ENCODE results near the gene SYNPR. TPM values are rescaled to one million over a fixed set of nuclear protein-coding genes. Genes with fewer than 3 reads are reported as not detected.

Gene SYNPR
- not detected for total RNA-seq (2013)
- polyA plus RNA-seq (not detected), polyA minus RNA-seq (not detected in 2 replicates), total RNA-seq (0 to 1.4 (median 0.06) reads per million in 11 experiments)

DNA sequence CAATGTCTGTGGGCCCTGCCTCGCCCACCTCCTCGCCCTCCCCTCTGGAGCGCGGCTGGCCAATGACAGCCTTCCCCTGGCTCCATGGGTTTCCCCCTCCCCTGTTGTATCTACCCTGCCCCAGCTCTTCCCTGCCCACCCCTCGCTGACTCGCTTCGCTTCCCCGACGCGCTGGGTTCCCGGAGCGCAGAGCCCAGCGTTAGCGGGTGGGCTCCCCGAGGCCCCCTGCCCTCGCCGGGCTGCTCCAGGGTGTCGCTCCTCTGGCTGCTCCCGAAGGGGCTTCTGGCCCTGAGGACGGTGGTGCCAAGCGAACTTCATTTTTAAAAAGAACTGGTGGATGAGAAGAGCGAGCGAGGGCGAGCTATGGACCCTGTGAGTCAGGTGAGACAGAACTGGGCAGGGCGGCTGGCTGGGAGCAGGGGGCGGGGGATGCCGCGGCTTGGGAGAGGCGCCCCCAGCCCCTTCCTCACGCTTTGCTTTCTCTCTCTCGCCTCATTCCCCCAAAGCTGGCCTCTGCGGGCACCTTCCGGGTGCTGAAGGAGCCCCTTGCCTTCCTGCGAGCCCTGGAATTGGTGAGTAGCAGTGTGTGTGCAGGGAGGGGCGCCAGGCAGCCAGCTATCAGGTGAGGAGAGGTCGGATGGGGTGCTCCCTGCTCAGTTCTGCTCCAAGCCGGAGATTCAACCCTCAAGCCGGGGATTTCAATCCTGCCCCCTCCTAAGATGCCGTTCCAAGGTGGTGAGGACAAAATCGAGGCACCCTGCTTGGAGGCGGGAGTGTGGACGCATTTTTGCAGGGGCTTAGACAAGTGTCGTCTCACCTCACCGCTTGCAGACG is at the start of gene SYNPR:
Gene SYNPR, plus strand, starts transcription at position 138 of the 834 bp plus-strand sequence.
- Mint-ChIP-seq H3K27me3 (ENCODE audit: low read depth in 3 of 3) (peaks cover 22 to 37% (median 28%) of the 10 kb centered on the region in 3 donors), H3K27ac (no peak within 1 kb of the TSS), H3K9me3 (peaks cover 0 to 9% (median 3%) of the 10 kb centered on the region in 7 donors), H3K4me3 (peak within 1 kb of the TSS in 1 of 2 donors; percentile 69), H3K4me1 (no peaks in the 10 kb centered on the region), H3K36me3 (no peaks in the 10 kb centered on the region)
- no peaks in the 10 kb centered on the region for H3K36me3 ChIP-seq (replicated peaks in 1 of 2; ENCODE audit: control insufficient read depth in 1 of 2, insufficient read depth in 2 of 2, low read length in 2 of 2)
- no peak within 1 kb of the TSS for H3K4me3 ChIP-seq (replicated peaks in 1 of 3; ENCODE audit: low read depth in 2 of 3, low read length in 3 of 3)
- intact Hi-C loops (cut with micrococcal nuclease) = no loop called here
- no peak within 1 kb of the TSS for H2AFZ ChIP-seq (ENCODE audit: insufficient read depth, low read depth, low read length, poor library complexity, severe bottlenecking)
- peaks cover 14 to 32% of the 10 kb centered on the region in 2 donors for H3K27me3 ChIP-seq (ENCODE audit: control insufficient read depth in 2 of 2, insufficient read depth in 2 of 2, low read length in 2 of 2)
- no peak for DNase-seq
- no peaks in the 10 kb centered on the region for H3K79me2 ChIP-seq (ENCODE audit: insufficient read depth, low read length)
- TF ChIP-seq, protein P1, sequence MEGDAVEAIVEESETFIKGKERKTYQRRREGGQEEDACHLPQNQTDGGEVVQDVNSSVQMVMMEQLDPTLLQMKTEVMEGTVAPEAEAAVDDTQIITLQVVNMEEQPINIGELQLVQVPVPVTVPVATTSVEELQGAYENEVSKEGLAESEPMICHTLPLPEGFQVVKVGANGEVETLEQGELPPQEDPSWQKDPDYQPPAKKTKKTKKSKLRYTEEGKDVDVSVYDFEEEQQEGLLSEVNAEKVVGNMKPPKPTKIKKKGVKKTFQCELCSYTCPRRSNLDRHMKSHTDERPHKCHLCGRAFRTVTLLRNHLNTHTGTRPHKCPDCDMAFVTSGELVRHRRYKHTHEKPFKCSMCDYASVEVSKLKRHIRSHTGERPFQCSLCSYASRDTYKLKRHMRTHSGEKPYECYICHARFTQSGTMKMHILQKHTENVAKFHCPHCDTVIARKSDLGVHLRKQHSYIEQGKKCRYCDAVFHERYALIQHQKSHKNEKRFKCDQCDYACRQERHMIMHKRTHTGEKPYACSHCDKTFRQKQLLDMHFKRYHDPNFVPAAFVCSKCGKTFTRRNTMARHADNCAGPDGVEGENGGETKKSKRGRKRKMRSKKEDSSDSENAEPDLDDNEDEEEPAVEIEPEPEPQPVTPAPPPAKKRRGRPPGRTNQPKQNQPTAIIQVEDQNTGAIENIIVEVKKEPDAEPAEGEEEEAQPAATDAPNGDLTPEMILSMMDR (IDR thresholded peaks at IDR 0.05) = no peak
- no peaks in the 10 kb centered on the region for H3K4me1 ChIP-seq (ENCODE audit: control insufficient read depth in 1 of 2, insufficient read depth in 2 of 2, low read length in 2 of 2)
- peaks cover 0 to 5% of the 10 kb centered on the region in 2 donors for H3K9me3 ChIP-seq (replicated peaks in 1 of 2; ENCODE audit: control insufficient read depth in 1 of 2, insufficient read depth in 1 of 2, low read length in 2 of 2)
- no peak within 1 kb of the TSS for H3K27ac ChIP-seq (ENCODE audit: low read depth in 1 of 2, low read length in 2 of 2)
- H4K20me1 ChIP-seq (ENCODE audit: insufficient read depth, low read length) = no peaks in the 10 kb centered on the region
- no peak within 1 kb of the TSS for H3K9ac ChIP-seq (ENCODE audit: insufficient read depth, low read length, poor library complexity, severe bottlenecking)
- no peak within 1 kb of the TSS for H3K4me2 ChIP-seq (replicated peaks; ENCODE audit: extremely low read depth, low read length, poor library complexity, severe bottlenecking)
- WGBS (ENCODE audit: insufficient coverage) = 4% methylated on average over 30 of the region's 45 CpGs

- Mint-ChIP-seq H3K27me3 (ENCODE audit: low read depth in 3 of 3) (peaks cover 0 to 9% (median 2%) of the 10 kb centered on the region in 3 donors), H3K4me3 (no peak overlapping the region), H3K9me3 (no peaks in the 10 kb centered on the region), H3K4me1 (no peaks in the 10 kb centered on the region), H3K27ac (no peak overlapping the region), H3K36me3 (no peaks in the 10 kb centered on the region)
- TF ChIP-seq, protein P1 (IDR thresholded peaks at IDR 0.05) = no peak
- no peaks in the 10 kb centered on the region for H3K27me3 ChIP-seq (ENCODE audit: control insufficient read depth in 2 of 2, insufficient read depth in 2 of 2, low read length in 2 of 2)
- H2AFZ ChIP-seq (ENCODE audit: insufficient read depth, low read depth, low read length, poor library complexity, severe bottlenecking) = no peak overlapping the region
- H4K20me1 ChIP-seq (ENCODE audit: insufficient read depth, low read length) = no peaks in the 10 kb centered on the region
- no peaks in the 10 kb centered on the region for H3K79me2 ChIP-seq (ENCODE audit: insufficient read depth, low read length)
- intact Hi-C loops (cut with micrococcal nuclease) = no loop called here
- no peak overlapping the region for H3K9ac ChIP-seq (ENCODE audit: insufficient read depth, low read length, poor library complexity, severe bottlenecking)
- WGBS (ENCODE audit: insufficient coverage) = 31% methylated on average over 5 of the region's 6 CpGs
- H3K9me3 ChIP-seq (replicated peaks in 1 of 2; ENCODE audit: control insufficient read depth in 1 of 2, insufficient read depth in 1 of 2, low read length in 2 of 2) = no peaks in the 10 kb centered on the region
- no peaks in the 10 kb centered on the region for H3K36me3 ChIP-seq (replicated peaks in 1 of 2; ENCODE audit: control insufficient read depth in 1 of 2, insufficient read depth in 2 of 2, low read length in 2 of 2)
- no peaks in the 10 kb centered on the region for H3K4me1 ChIP-seq (ENCODE audit: control insufficient read depth in 1 of 2, insufficient read depth in 2 of 2, low read length in 2 of 2)
- DNase-seq = no peak
- H3K4me3 ChIP-seq (replicated peaks in 1 of 3; ENCODE audit: low read depth in 2 of 3, low read length in 3 of 3) = no peak overlapping the region
- H3K4me2 ChIP-seq (replicated peaks; ENCODE audit: extremely low read depth, low read length, poor library complexity, severe bottlenecking) = no peak overlapping the region
- no peak overlapping the region for H3K27ac ChIP-seq (ENCODE audit: low read depth in 1 of 2, low read length in 2 of 2)
Measured at GRCh38 chr3:63228677-63229076, 49.4 kb upstream of the SYNPR start.
